Activated naive CD8-positive, alpha-beta T cell treated with anti-CD3 and anti-CD28 coated beads, Interleukin-2, amount 10 ng/mL, durations not matched to agents 7 days and 5 days (primary cell): ENCODE results near the gene HLCS. TPM values are rescaled to one million over a fixed set of nuclear protein-coding genes. Genes with fewer than 3 reads are reported as not detected.
"Not testable (repeated sequence)": the region's sequence is repeated elsewhere in the genome, so short reads cannot be mapped to it uniquely, and the experiment has no call there.

Experiments
- ATAC-seq: fragments of 150-1000 bp; cut with Tn5 transposase; one replicate; pipeline ENCODE4 v1.10.0; 2021; ENCODE audit warnings: low read depth, moderate library complexity
- POLR2A ChIA-PET: fragments of 350-600 bp; sonication (Branson Sonifier 250); formaldehyde crosslinking; loops from one replicate; lab custom pipeline; 2021; ENCODE audit warnings: antibody characterized with exemption; lab: Charles Lee
- DNase-seq: peaks from one replicate; pipeline ENCODE4 v3.0.0; 2021
- H3K27ac Mint-ChIP-seq: one replicate; pipeline ENCODE4 v1.8.0; 2022; ENCODE audit warnings: mild to moderate bottlenecking, mixed read lengths
- H3K27me3 Mint-ChIP-seq: one replicate; pipeline ENCODE4 v1.8.0; 2022; ENCODE audit warnings: mild to moderate bottlenecking, moderate library complexity, mixed read lengths
- H3K36me3 Mint-ChIP-seq: one replicate; pipeline ENCODE4 v1.8.0; 2021; ENCODE audit warnings: mild to moderate bottlenecking, mixed read lengths
- H3K4me1 Mint-ChIP-seq: one replicate; pipeline ENCODE4 v1.8.0; 2021; ENCODE audit warnings: mixed read lengths
- H3K4me3 Mint-ChIP-seq: one replicate; pipeline ENCODE4 v1.8.0; 2022; ENCODE audit warnings: mild to moderate bottlenecking, moderate library complexity, mixed read lengths
- H3K9me3 Mint-ChIP-seq: one replicate; pipeline ENCODE4 v1.8.0; 2021; ENCODE audit warnings: mixed read lengths
- total RNA-seq, 2 experiments: library from RNA; stranded (reverse); gene quantifications; one replicate each; pipeline ENCODE4 v1.2.3, GENCODE V29; 2021

Gene HLCS
- total RNA-seq: 10 to 100 TPM; 17.4 to 17.8 TPM

GRCh38 chr21:36966066-36966820 is at the start of gene HLCS:
Gene HLCS (minus strand): TSS chr21:36966669. CDS start chr21:36966638, 31 bp downstream.
- Mint-ChIP-seq H3K27ac (peak within 1 kb of the TSS; percentile 85), H3K4me1 (peaks cover 18% of the 10 kb centered on the region), H3K4me3 (peak within 1 kb of the TSS; percentile 84), H3K9me3 (no peaks in the 10 kb centered on the region), H3K27me3 (no peaks in the 10 kb centered on the region), H3K36me3 (no peaks in the 10 kb centered on the region)
- ATAC-seq (peak; percentile 89), DNase-seq (peak; percentile 86)
- POLR2A ChIA-PET: interaction anchor here (0.6 to 3.3 kb wide), 8 partner anchors 11 to 731 kb away, joined by 3 to 21 read pairs (median 4); no protein-coding TSS in a partner anchor

- H3K4me1 Mint-ChIP-seq: peaks cover 7% of the 10 kb centered on the region
- POLR2A ChIA-PET: no interaction called here
Measured at GRCh38 chr21:37009740-37010341, 43.4 kb upstream of the HLCS start.

GRCh38 chr21:37008724-37009123 is 42.3 kb upstream of the HLCS start:
- Mint-ChIP-seq H3K4me3 (no peak overlapping the region), H3K9me3 (no peaks in the 10 kb centered on the region), H3K4me1 (peaks cover 7% of the 10 kb centered on the region), H3K27me3 (peaks cover 40% of the 10 kb centered on the region), H3K27ac (no peak overlapping the region), H3K36me3 (no peaks in the 10 kb centered on the region)
- POLR2A ChIA-PET: interaction anchor here (0.7 kb wide), 1 partner anchor 58 kb away, joined by 3 read pairs; no protein-coding TSS in a partner anchor
- no peak for DNase-seq
- ATAC-seq: no peak

More at GRCh38 chr21:37009740-37010341, 43.4 kb upstream of the HLCS start:
- Mint-ChIP-seq H3K27ac (no peak overlapping the region), H3K4me3 (peak overlapping the region; percentile 74), H3K27me3 (peaks cover 43% of the 10 kb centered on the region), H3K9me3 (no peaks in the 10 kb centered on the region), H3K36me3 (no peaks in the 10 kb centered on the region)
- peak; percentile 87 for ATAC-seq
- DNase-seq: peak; percentile 87

- Mint-ChIP-seq H3K27ac (no peak within 1 kb of the TSS), H3K9me3 (no peaks in the 10 kb centered on the region), H3K4me3 (peak within 1 kb of the TSS; percentile 73), H3K36me3 (no peaks in the 10 kb centered on the region), H3K27me3 (peaks cover 40% of the 10 kb centered on the region), H3K4me1 (peaks cover 8% of the 10 kb centered on the region)
- DNase-seq: peak; percentile 55
- POLR2A ChIA-PET: interaction anchor here (0.5 to 1.0 kb wide), 2 partner anchors 17 to 19 kb away, joined by 3 read pairs; no protein-coding TSS in a partner anchor
- ATAC-seq: peak; percentile 44
Measured at GRCh38 chr21:37006486-37007291, 40.2 kb upstream of the HLCS start, which contains the start of gene RIPPLY3. Gene RIPPLY3 (plus strand): TSS chr21:37006702. CDS start chr21:37006773, 71 bp downstream.

GRCh38 chr21:37005548-37006485 is 39.3 kb upstream of the HLCS start:
- ATAC-seq (no peak), DNase-seq (no peak)
- Mint-ChIP-seq H3K4me3 (peak overlapping the region; percentile 28), H3K36me3 (no peaks in the 10 kb centered on the region), H3K4me1 (peaks cover 14% of the 10 kb centered on the region), H3K27me3 (peaks cover 40% of the 10 kb centered on the region), H3K9me3 (no peaks in the 10 kb centered on the region), H3K27ac (no peak overlapping the region)
- POLR2A ChIA-PET: interaction anchor here (0.5 kb wide), 1 partner anchor 16 kb away, joined by 3 read pairs; no protein-coding TSS in a partner anchor

- ATAC-seq, POLR2A ChIA-PET, H3K36me3 Mint-ChIP-seq, H3K27ac Mint-ChIP-seq, H3K4me3 Mint-ChIP-seq, DNase-seq, H3K9me3 Mint-ChIP-seq: not testable (repeated sequence)
- H3K27me3 Mint-ChIP-seq: peaks cover 29% of the 10 kb centered on the region
- H3K4me1 Mint-ChIP-seq: peaks cover 13% of the 10 kb centered on the region
Measured at GRCh38 chr21:37003917-37004316, 37.4 kb upstream of the HLCS start.

- not testable (repeated sequence) for H3K27ac Mint-ChIP-seq, H3K9me3 Mint-ChIP-seq, ATAC-seq, H3K36me3 Mint-ChIP-seq, DNase-seq, H3K4me3 Mint-ChIP-seq
- POLR2A ChIA-PET: interaction anchor here (0.7 kb wide), 1 partner anchor 8 kb away, joined by 3 read pairs; no protein-coding TSS in a partner anchor
- Mint-ChIP-seq H3K27me3 (peaks cover 20% of the 10 kb centered on the region), H3K4me1 (peaks cover 13% of the 10 kb centered on the region)
Measured at GRCh38 chr21:37002851-37003250, 36.4 kb upstream of the HLCS start.

- no peaks in the 10 kb centered on the region for H3K9me3 Mint-ChIP-seq
- no peak overlapping the region for H3K27ac Mint-ChIP-seq
- H3K36me3 Mint-ChIP-seq: no peaks in the 10 kb centered on the region
- H3K4me1 Mint-ChIP-seq: peaks cover 8% of the 10 kb centered on the region
- H3K27me3 Mint-ChIP-seq: peaks cover 11% of the 10 kb centered on the region
- ATAC-seq: no peak
- POLR2A ChIA-PET: interaction anchor here (1.0 kb wide), 1 partner anchor 11 kb away, joined by 3 read pairs; no protein-coding TSS in a partner anchor
- peak overlapping the region; percentile 6 for H3K4me3 Mint-ChIP-seq
- DNase-seq: no peak
Measured at GRCh38 chr21:37001441-37001840, 35.0 kb upstream of the HLCS start.

- DNase-seq (no peak), ATAC-seq (no peak)
- no peaks in the 10 kb centered on the region for H3K36me3 Mint-ChIP-seq
- POLR2A ChIA-PET: interaction anchor here (1.0 kb wide), 1 partner anchor 10 kb away, joined by 3 read pairs; no protein-coding TSS in a partner anchor
- H3K27ac Mint-ChIP-seq: no peak overlapping the region
- no peak overlapping the region for H3K4me3 Mint-ChIP-seq
- peaks cover 8% of the 10 kb centered on the region for H3K4me1 Mint-ChIP-seq
- peaks cover 9% of the 10 kb centered on the region for H3K27me3 Mint-ChIP-seq
- H3K9me3 Mint-ChIP-seq: no peaks in the 10 kb centered on the region
Measured at GRCh38 chr21:37000381-37000780, 33.9 kb upstream of the HLCS start.

GRCh38 chr21:36999131-36999898 is 32.8 kb upstream of the HLCS start:
- H3K27ac Mint-ChIP-seq: no peak overlapping the region
- POLR2A ChIA-PET: no interaction called here
- no peak overlapping the region for H3K4me3 Mint-ChIP-seq
- peaks cover 10% of the 10 kb centered on the region for H3K4me1 Mint-ChIP-seq
- no peaks in the 10 kb centered on the region for H3K9me3 Mint-ChIP-seq
- DNase-seq (no peak), ATAC-seq (no peak)
- H3K27me3 Mint-ChIP-seq: no peaks in the 10 kb centered on the region
- no peaks in the 10 kb centered on the region for H3K36me3 Mint-ChIP-seq

GRCh38 chr21:36995285-36995684 is 28.8 kb upstream of the HLCS start:
- H3K9me3 Mint-ChIP-seq, H3K27me3 Mint-ChIP-seq, H3K36me3 Mint-ChIP-seq, ATAC-seq, H3K4me3 Mint-ChIP-seq, POLR2A ChIA-PET, DNase-seq, H3K27ac Mint-ChIP-seq, H3K4me1 Mint-ChIP-seq: not testable (repeated sequence)
